BE2C (cell line): ENCODE measurements around the gene TMEM174.

Source experiments
- DNase-seq: peaks from one replicate; pipeline ENCODE4 v3.0.0-alpha.2; 2020
- H3K27me3 ChIP-seq: fragments of 250-450 bp; sonication (Bioruptor Pico); 2 replicates; pipeline ENCODE4 v1.5.1; 2020; ENCODE audit warnings: mild to moderate bottlenecking
- H3K36me3 ChIP-seq: fragments of 250-450 bp; sonication (Bioruptor Pico); 2 replicates; pipeline ENCODE4 v1.5.1; 2020; ENCODE audit warnings: mild to moderate bottlenecking
- H3K4me1 ChIP-seq: fragments of 250-450 bp; sonication (Bioruptor Pico); 2 replicates; pipeline ENCODE4 v1.5.1; 2020
- H3K4me3 ChIP-seq: 2 replicates; pipeline ENCODE4 v1.5.1; 2011; ENCODE audit warnings: low read depth, low read length
- H3K9me3 ChIP-seq: fragments of 250-450 bp; sonication (Bioruptor Pico); 2 replicates; pipeline ENCODE4 v1.5.1; 2020
- CTCF ChIP-seq: IDR thresholded peaks from 2 replicates; pipeline ENCODE4 v1.5.1; 2012; ENCODE audit warnings: mild to moderate bottlenecking, low read depth, low read length

The TMEM174 gene

GRCh38 chr5:73171495-73171894 lies 1.5 kb upstream of the TMEM174 start:
- no peaks in the 10 kb centered on the region for H3K4me1 ChIP-seq
- no peak for DNase-seq
- H3K36me3 ChIP-seq = no peaks in the 10 kb centered on the region
- no peak for TF ChIP-seq CTCF
- no peaks in the 10 kb centered on the region for H3K9me3 ChIP-seq
- H3K27me3 ChIP-seq = peaks cover 45% of the 10 kb centered on the region
- H3K4me3 ChIP-seq = no peak overlapping the region

- Histone ChIP-seq H3K36me3 (no peaks in the 10 kb centered on the region), H3K4me3 (no peak overlapping the region), H3K9me3 (0 out of 2 replicates have a peak, but pooled peaks cover 2% of the 10 kb centered on the region), H3K27me3 (peaks cover 69% of the 10 kb centered on the region), H3K4me1 (no peaks in the 10 kb centered on the region)
- no peak for DNase-seq
- TF ChIP-seq CTCF = no peak
These were observed 1.3 kb downstream of the TMEM174 start for GRCh38 chr5:73174100-73174815.

- no peak for DNase-seq
- no peak for TF ChIP-seq CTCF
These were observed 3.3 kb downstream of the TMEM174 start for GRCh38 chr5:73176250-73176649.

GRCh38 chr5:73178265-73178664 lies 5.3 kb downstream of the TMEM174 start:
- no peaks in the 10 kb centered on the region for H3K4me1 ChIP-seq
- TF ChIP-seq CTCF = no peak
- H3K36me3 ChIP-seq = no peaks in the 10 kb centered on the region
- no peak overlapping the region for H3K4me3 ChIP-seq
- H3K9me3 ChIP-seq = 0 out of 2 replicates have a peak, but pooled peaks cover 3% of the 10 kb centered on the region
- DNase-seq = no peak
- H3K27me3 ChIP-seq = peaks cover 65% of the 10 kb centered on the region

More at GRCh38 chr5:73176250-73176649, 3.3 kb downstream of the TMEM174 start:
- Histone ChIP-seq H3K9me3 (0 out of 2 replicates have a peak, but pooled peaks cover 3% of the 10 kb centered on the region), H3K4me3 (no peak overlapping the region), H3K27me3 (peaks cover 79% of the 10 kb centered on the region), H3K36me3 (no peaks in the 10 kb centered on the region), H3K4me1 (no peaks in the 10 kb centered on the region)

GRCh38 chr5:73179730-73180129 lies 6.7 kb downstream of the TMEM174 start:
- H3K4me1 ChIP-seq = no peaks in the 10 kb centered on the region
- H3K9me3 ChIP-seq = 0 out of 2 replicates have a peak, but pooled peaks cover 3% of the 10 kb centered on the region
- H3K36me3 ChIP-seq = no peaks in the 10 kb centered on the region
- no peak for TF ChIP-seq CTCF
- DNase-seq = no peak
- no peak overlapping the region for H3K4me3 ChIP-seq
- H3K27me3 ChIP-seq = peaks cover 61% of the 10 kb centered on the region

GRCh38 chr5:73180566-73180965 lies 7.6 kb downstream of the TMEM174 start:
- no peak for TF ChIP-seq CTCF
- peaks cover 3% of the 10 kb centered on the region; the same call in 1 of the 2 replicates for H3K9me3 ChIP-seq
- no peaks in the 10 kb centered on the region for H3K4me1 ChIP-seq
- no peaks in the 10 kb centered on the region for H3K36me3 ChIP-seq
- H3K4me3 ChIP-seq = no peak overlapping the region
- peaks cover 53% of the 10 kb centered on the region for H3K27me3 ChIP-seq
- no peak for DNase-seq
